SJCRH30 (cell line): ENCODE data around the gene COG8. TPM values are rescaled to one million over a fixed set of nuclear protein-coding genes. Genes with fewer than 3 reads are reported as not detected.
A peak's percentile ranks its signal among the peaks of the same experiment; 100 is the strongest.

Experiments used
- DNase-seq, 2 experiments: peaks; one replicate each; pipeline ENCODE4 v3.0.0-alpha.2; 2015 to 2020
- H3K27ac ChIP-seq: fragments of 250-450 bp; sonication (Bioruptor Pico); 2 replicates; pipeline ENCODE4 v1.5.1; 2020; ENCODE audit warnings: mild to moderate bottlenecking, moderate library complexity
- H3K27me3 ChIP-seq: fragments of 250-450 bp; sonication (Bioruptor Pico); 2 replicates; pipeline ENCODE4 v1.5.1; 2020; ENCODE audit warnings: mild to moderate bottlenecking, moderate library complexity
- H3K36me3 ChIP-seq: fragments of 250-450 bp; sonication (Bioruptor Pico); 2 replicates; pipeline ENCODE4 v1.5.1; 2020; ENCODE audit warnings: mild to moderate bottlenecking, moderate library complexity
- H3K4me1 ChIP-seq: fragments of 250-450 bp; sonication (Bioruptor Pico); 2 replicates; pipeline ENCODE4 v1.5.1; 2020; ENCODE audit warnings: mild to moderate bottlenecking, moderate library complexity
- H3K4me3 ChIP-seq: fragments of 250-450 bp; sonication (Bioruptor Pico); 2 replicates; pipeline ENCODE4 v1.5.1; 2020; ENCODE audit warnings: mild to moderate bottlenecking, moderate library complexity
- H3K9me3 ChIP-seq: fragments of 250-450 bp; sonication (Bioruptor Pico); replicated peaks from 2 replicates; pipeline ENCODE4 v1.5.1; 2020; ENCODE audit warnings: mild to moderate bottlenecking, moderate library complexity
- total RNA-seq: library from RNA; depleted of rRNA; stranded (reverse); fragments of >200 nt; shearing (Covaris generic); gene quantifications from 2 replicates; pipeline ENCODE4 v1.2.3, GENCODE V29; 2014

Gene COG8
- total RNA-seq, 1 experiment from 2014 or later = 31.5 TPM

DNA sequence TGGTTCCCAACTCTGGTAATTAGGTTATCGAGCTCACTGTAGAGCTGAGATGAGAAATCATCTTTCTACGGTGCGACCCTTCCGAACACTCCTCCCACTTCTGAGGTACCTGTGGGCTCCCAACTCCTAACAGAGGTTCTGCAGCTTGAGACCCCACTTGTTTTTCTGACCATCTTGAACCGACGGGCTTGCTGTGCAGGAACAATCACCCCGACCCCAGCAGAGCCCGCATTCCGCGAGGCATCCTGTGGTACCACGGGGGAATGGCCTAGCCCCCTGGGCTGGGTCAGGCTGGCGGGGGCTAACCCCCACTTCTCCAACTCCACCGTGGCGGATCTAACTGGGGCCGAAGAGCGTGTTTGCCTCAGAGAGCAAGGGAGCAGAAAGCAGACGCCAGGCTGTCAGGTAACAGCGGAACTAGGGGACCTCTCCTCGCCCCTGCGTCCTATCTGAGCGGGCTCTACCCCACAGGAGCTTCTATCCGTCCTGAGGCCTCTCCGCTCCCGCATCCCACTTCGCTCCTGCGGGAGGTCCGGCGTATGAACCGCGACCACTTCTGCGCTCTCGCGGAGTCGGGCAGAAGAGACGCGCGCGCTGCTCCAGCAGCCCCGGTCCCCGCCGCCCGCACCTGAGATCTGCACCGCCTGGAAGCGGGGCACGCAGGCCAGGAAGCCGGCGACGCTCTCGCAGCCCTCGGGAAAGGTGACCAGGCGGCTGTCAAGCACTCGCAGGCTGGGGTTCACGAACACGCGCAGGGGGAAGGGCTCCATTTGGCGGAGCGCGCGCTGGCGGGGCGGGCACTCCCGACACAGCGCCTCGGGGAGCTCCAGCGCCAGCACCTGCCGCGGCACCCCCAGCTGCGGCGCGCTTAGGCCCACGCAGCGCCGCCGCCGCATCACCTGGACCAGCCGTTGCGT lies 9.7 kb downstream of the COG8 start:
- H3K9me3 ChIP-seq = no peaks in the 10 kb centered on the region
- peak overlapping the region; percentile 77 for H3K4me3 ChIP-seq
- peak overlapping the region; percentile 10; the same call in 1 of the 2 replicates for H3K27ac ChIP-seq
- peaks cover 10% of the 10 kb centered on the region for H3K4me1 ChIP-seq
- DNase-seq = no peak
- H3K36me3 ChIP-seq = peaks cover 29% of the 10 kb centered on the region
- no peaks in the 10 kb centered on the region for H3K27me3 ChIP-seq

DNA sequence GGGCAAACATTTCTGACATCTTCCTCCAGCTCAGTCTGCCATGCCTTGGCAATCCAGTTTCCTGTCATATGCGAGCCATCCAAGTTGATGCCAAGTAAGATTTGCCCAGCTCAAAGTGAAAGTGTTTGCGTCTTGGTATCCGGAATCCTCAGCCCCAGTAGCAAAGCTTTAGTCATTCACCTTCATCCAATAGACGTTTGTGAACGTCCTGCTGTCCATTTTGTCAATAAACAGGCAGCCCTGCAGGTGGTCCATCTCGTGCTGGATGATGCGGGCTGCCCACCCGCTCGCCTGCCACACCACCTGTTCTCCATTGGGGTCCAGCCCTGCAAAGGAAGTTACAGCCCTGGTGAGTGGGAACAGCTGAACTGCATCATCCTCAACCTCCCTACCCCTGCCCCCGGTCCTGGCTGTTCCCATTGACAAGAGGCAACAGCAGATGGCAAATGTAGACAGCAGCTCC lies 10.5 kb downstream of the COG8 start:
- peak; percentile 38 to 41 for DNase-seq
- no peak overlapping the region for H3K4me3 ChIP-seq
- H3K36me3 ChIP-seq = peaks cover 26% of the 10 kb centered on the region
- no peak overlapping the region for H3K27ac ChIP-seq
- peaks cover 10% of the 10 kb centered on the region for H3K4me1 ChIP-seq
- no peaks in the 10 kb centered on the region for H3K27me3 ChIP-seq
- no peaks in the 10 kb centered on the region for H3K9me3 ChIP-seq

- no peaks in the 10 kb centered on the region for H3K9me3 ChIP-seq
- H3K4me1 ChIP-seq = peaks cover 10% of the 10 kb centered on the region
- no peak for DNase-seq
- H3K27ac ChIP-seq = no peak overlapping the region
- H3K27me3 ChIP-seq = no peaks in the 10 kb centered on the region
- H3K4me3 ChIP-seq = no peak overlapping the region
- H3K36me3 ChIP-seq = peaks cover 31% of the 10 kb centered on the region
Observed at GRCh38 chr16:69327585-69328310, 11.6 kb downstream of the COG8 start.

- H3K36me3 ChIP-seq = peaks cover 37% of the 10 kb centered on the region
- no peaks in the 10 kb centered on the region for H3K9me3 ChIP-seq
- H3K27ac ChIP-seq = no peak overlapping the region
- no peak for DNase-seq
- no peaks in the 10 kb centered on the region for H3K27me3 ChIP-seq
- H3K4me1 ChIP-seq = peaks cover 10% of the 10 kb centered on the region
- H3K4me3 ChIP-seq = no peak overlapping the region
Observed at GRCh38 chr16:69326172-69326873, 13.0 kb downstream of the COG8 start.

GRCh38 chr16:69325784-69326171 lies 13.6 kb downstream of the COG8 start:
- DNase-seq = no peak
- Histone ChIP-seq H3K36me3 (peaks cover 37% of the 10 kb centered on the region), H3K4me1 (peaks cover 10% of the 10 kb centered on the region), H3K27ac (no peak overlapping the region), H3K27me3 (no peaks in the 10 kb centered on the region), H3K9me3 (no peaks in the 10 kb centered on the region), H3K4me3 (no peak overlapping the region)

DNA sequence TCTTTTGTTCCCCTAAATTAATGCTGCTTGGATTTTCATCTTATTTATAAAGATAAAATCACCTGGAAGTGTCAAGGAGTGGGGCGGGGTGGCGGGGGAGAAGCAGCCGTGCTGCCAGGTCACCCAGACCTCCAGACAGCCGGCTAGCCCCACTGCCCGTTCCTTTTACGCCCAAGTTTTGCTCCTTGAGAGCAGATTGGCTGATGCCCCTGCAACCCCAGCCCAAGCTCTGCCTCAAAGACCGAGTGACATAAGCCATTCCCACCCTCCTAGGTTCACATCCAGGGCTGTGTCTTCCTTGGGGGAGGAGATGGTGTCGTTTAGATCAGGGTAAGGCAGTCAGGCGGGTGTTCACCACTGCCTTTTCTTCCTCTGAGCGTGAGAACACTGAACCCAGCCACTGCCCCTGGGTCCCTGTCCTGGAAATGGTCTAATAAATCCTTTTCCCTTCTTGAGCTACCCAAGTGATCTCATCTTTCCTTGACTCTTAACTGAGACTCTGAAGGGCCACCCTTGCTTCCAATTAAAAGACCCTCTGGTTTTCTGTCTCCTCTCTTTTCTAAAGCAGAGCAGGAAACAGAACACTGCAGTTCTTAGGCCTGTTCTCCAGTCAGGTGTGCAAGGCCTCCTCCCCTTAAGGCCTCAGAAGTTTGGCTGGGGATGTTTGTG lies 14.6 kb downstream of the COG8 start:
- DNase-seq = no peak
- no peak overlapping the region for H3K4me3 ChIP-seq
- H3K27ac ChIP-seq = no peak overlapping the region
- peaks cover 10% of the 10 kb centered on the region for H3K4me1 ChIP-seq
- no peaks in the 10 kb centered on the region for H3K27me3 ChIP-seq
- H3K9me3 ChIP-seq = no peaks in the 10 kb centered on the region
- H3K36me3 ChIP-seq = peaks cover 40% of the 10 kb centered on the region

DNA sequence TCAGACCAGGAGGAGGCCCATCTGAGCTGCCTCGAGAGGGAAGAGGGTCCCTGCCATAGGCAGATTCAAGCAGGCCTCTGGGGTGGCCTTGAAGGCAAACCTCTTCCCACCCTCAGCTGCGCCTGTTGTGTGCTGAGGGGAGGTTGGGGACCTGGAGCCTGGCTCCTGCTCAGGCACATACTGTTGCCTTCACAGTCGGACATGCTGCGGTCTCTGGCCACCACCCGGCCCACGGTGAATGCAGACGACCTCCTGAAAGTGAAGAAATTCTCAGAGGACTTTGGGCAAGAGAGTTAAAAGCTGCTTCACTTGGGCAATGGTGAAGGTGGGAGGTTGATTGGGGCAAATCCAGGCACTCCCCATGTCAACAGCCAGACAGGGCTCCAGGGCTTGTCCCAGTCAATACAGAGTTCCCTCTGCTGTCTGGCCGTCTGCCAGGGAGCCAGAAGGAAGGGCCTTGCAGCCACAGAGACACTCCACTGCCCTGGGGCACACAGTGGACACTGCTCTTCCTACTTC lies 15.3 kb downstream of the COG8 start:
- no peaks in the 10 kb centered on the region for H3K27me3 ChIP-seq
- DNase-seq = no peak
- H3K36me3 ChIP-seq = peaks cover 43% of the 10 kb centered on the region
- no peak overlapping the region for H3K4me3 ChIP-seq
- no peak overlapping the region for H3K27ac ChIP-seq
- H3K9me3 ChIP-seq = no peaks in the 10 kb centered on the region
- peaks cover 6% of the 10 kb centered on the region for H3K4me1 ChIP-seq

GRCh38 chr16:69323415-69323814 lies 15.9 kb downstream of the COG8 start:
- H3K27me3 ChIP-seq = no peaks in the 10 kb centered on the region
- H3K4me3 ChIP-seq = no peak overlapping the region
- no peaks in the 10 kb centered on the region for H3K9me3 ChIP-seq
- no peaks in the 10 kb centered on the region for H3K4me1 ChIP-seq
- H3K27ac ChIP-seq = no peak overlapping the region
- no peak for DNase-seq
- H3K36me3 ChIP-seq = peaks cover 38% of the 10 kb centered on the region

GRCh38 chr16:69322343-69322742 lies 17.0 kb downstream of the COG8 start:
- peaks cover 34% of the 10 kb centered on the region for H3K36me3 ChIP-seq
- no peak overlapping the region for H3K27ac ChIP-seq
- DNase-seq = no peak
- no peaks in the 10 kb centered on the region for H3K27me3 ChIP-seq
- no peak overlapping the region for H3K4me3 ChIP-seq
- no peaks in the 10 kb centered on the region for H3K4me1 ChIP-seq
- no peaks in the 10 kb centered on the region for H3K9me3 ChIP-seq

GRCh38 chr16:69321080-69321479 lies 18.3 kb downstream of the COG8 start:
- H3K9me3 ChIP-seq = no peaks in the 10 kb centered on the region
- no peak overlapping the region for H3K4me3 ChIP-seq
- no peak for DNase-seq
- no peak overlapping the region for H3K27ac ChIP-seq
- H3K4me1 ChIP-seq = no peaks in the 10 kb centered on the region
- H3K27me3 ChIP-seq = no peaks in the 10 kb centered on the region
- peaks cover 26% of the 10 kb centered on the region for H3K36me3 ChIP-seq

- Histone ChIP-seq H3K27ac (no peak overlapping the region), H3K27me3 (no peaks in the 10 kb centered on the region), H3K4me3 (no peak overlapping the region), H3K36me3 (peaks cover 27% of the 10 kb centered on the region; the same call in 1 of the 2 replicates), H3K4me1 (no peaks in the 10 kb centered on the region), H3K9me3 (no peaks in the 10 kb centered on the region)
- DNase-seq = no peak
Observed at GRCh38 chr16:69320740-69321073, 18.7 kb downstream of the COG8 start.

DNA sequence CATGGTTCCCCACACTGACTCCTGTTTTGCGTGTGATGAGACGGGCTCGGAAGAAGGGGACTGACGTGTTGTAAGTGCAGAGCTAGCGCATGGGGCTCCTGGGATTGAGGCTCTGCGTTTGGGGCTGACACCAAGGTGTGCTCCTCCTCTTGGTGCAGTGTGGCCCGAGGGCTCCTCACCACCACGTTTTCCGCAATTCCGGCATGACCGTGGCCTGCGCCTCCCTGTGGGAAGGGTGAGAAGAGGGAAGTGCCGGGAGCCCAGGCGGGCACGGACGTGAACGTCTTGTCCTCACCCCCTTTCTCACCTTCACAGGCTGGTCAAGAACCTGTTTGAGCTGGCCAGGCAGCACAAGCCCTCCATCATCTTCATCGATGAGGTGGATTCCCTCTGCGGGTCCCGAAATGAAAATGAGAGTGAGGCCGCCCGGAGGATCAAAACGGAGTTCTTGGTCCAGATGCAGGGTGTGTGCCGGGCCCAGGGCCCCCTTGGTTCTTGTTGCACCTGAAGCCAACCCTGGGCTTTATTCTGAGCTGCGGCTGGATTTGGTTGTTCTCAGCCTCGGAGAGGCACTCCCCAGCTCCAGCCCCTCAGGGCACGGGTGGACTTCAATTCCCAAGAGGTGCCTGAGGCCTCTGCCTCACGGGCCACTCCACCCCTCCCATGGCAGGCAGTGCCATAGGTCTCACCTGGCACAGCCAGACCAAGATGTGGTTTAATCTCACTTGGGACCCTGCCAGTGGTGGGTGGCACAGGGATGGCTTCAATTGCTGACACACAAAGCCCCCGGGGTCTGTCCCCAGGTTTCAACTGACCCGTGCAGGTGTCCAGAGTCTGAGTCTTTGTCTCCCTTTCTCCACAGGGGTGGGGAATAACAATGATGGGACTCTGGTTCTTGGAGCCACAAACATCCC lies 19.3 kb downstream of the COG8 start:
- H3K4me3 ChIP-seq = no peak overlapping the region
- no peaks in the 10 kb centered on the region for H3K27me3 ChIP-seq
- peaks cover 27% of the 10 kb centered on the region; the same call in 1 of the 2 replicates for H3K36me3 ChIP-seq
- H3K4me1 ChIP-seq = no peaks in the 10 kb centered on the region
- H3K27ac ChIP-seq = no peak overlapping the region
- DNase-seq = no peak
- no peaks in the 10 kb centered on the region for H3K9me3 ChIP-seq

DNA sequence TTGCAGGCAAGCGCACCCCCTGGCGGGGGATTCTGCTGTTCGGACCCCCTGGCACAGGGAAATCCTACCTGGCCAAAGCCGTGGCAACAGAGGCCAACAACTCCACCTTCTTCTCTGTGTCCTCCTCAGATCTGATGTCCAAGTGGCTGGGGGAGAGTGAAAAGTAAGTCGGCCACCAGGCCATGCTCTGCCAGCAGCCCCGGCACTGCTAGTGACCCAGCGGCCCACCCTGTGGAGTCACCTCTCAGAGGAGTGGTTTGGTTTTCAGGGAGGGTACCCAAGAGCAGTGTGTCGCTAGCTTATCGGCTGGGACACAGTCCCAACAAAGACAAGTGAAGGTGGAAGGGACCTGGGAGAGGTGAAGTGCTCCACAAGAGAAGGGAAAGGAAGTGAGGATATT lies 20.0 kb downstream of the COG8 start:
- Histone ChIP-seq H3K4me3 (no peak overlapping the region), H3K4me1 (no peaks in the 10 kb centered on the region), H3K36me3 (peaks cover 27% of the 10 kb centered on the region; the same call in 1 of the 2 replicates), H3K9me3 (no peaks in the 10 kb centered on the region), H3K27ac (no peak overlapping the region), H3K27me3 (no peaks in the 10 kb centered on the region)
- DNase-seq = no peak
